GM21723 (cell line): ENCODE results near the gene RFPL4A.
"Not testable (repeated sequence)": the region's sequence is repeated elsewhere in the genome, so short reads cannot be mapped to it uniquely, and the experiment has no call there.

Source experiments
- ATAC-seq: cut with Tn5 transposase; IDR thresholded peaks from one replicate; pipeline ENCODE4 v1.9.1; 2021; ENCODE audit warnings: mild to moderate bottlenecking, moderate library complexity; ENCODE audit not compliant: unreplicated experiment

The RFPL4A gene

DNA sequence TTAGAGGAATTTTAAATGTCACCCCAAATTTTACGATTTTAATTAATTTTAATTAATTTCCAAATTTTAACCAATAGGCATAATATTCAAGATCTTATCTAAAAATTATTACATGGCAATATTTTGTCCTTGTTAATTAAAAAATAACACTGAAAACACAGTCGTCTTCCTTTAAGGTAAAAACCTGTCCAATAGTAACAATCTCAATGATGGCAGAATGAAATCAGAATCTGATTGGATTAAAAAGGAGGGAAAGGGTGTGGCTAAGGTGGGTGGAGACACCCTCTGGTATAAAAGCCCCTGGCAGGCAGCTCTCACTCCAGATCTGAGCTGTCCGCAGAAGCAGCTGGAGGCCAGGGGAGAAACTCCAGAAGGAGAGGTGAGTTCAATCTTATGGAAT lies at the start of gene RFPL4A:
Gene RFPL4A (plus strand): TSS at position 301 of the 400 bp plus-strand sequence. CDS start 2,704 bp downstream, outside the sequence.
- not testable (repeated sequence) for ATAC-seq

DNA sequence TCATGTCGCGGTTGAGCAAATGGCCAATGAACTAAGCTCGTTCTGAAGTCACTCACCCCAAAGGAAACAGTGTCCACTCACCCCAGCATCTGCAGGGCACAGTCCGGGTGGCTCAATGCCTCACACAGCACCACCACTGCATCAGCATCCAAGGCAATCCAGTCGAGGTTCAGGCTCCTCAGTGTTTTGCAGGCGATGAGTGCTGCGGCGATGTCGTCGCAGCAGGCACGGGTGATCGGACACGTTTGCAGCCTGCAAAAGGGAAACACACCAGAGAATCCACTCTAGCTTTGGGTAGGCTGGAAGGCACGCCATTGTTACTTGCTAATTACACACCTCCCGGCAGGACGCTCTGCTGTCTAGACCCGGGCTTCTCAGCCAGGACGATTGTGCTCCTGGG lies 47.2 kb upstream of the RFPL4A start:
- no peak for ATAC-seq

DNA sequence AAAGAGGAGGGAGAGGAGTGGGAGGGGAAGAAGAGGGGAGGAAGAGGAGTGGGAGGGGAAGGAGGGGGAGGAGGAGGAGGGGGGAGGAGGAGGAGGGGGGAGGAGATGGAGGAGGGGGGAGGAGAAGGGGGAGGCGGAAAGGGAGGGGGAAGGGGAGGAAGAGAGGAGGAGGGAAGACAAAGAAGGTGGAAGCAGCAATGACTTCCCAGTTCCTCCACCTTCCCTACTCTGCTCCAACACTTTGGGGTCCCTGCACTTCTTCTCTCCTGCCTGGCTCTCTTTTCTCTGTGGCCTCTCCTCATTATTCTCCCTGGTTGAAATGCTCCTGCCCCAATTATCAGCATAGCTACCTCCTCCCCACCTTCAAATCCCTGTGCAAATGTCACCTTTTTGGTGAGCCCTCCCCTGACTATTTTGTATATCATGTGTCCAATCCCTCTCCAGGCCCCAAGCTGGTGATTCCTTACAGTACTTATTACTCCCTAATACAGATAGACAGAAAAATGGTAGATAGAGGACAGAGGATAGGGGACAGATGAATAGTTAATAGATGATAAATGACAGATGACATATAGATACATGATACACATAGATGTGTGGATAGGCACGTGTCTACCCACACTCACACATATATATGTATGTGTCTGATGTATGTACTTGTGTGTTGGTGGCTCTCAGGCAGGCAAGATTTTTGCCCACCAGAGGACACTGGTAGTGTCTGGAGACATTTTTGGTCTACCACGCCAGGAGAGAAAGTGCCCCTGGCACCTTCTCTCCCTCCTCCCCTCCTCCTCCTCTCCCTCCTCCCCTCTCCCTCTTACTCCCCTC lies 45.9 kb upstream of the RFPL4A start:
- ATAC-seq, result no peak

DNA sequence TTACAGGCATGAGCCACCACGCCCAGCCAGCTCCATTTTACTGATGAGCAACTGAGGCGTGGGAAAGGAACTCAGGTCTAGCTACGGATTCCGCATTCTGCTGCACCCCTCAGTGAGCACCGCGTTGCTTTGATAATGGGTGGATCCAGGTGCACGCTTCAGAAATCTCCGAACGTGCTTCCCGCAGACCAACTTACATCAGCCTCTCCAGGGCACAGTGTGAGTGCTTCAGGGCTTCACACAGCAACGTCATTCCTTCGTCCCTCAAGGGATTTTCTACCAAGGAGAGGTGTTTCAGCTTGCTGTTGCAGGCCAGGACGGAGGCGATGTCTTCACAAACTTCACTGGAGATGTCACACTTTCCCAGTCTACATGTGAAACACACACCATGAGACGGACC lies 42.4 kb upstream of the RFPL4A start:
- ATAC-seq, result no peak

DNA sequence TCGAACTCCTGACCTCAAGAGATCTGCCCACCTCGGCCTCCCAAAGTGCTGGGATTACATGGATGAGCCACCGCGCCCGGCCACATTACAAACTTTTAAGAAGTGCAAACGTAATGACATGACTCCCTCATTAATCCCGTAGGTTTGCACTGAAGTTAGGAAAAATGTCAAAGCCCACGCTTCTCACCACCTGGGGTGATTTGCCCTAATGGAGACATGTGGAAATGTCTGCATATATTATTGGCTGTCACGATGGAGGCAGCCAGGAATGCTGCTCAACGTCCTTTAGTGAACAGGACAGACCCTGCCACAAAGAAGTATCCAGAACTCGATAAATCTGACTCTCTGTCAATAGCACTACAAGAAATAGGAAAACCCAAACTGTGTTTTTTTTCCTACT lies 41.6 kb upstream of the RFPL4A start:
- no peak for ATAC-seq

DNA sequence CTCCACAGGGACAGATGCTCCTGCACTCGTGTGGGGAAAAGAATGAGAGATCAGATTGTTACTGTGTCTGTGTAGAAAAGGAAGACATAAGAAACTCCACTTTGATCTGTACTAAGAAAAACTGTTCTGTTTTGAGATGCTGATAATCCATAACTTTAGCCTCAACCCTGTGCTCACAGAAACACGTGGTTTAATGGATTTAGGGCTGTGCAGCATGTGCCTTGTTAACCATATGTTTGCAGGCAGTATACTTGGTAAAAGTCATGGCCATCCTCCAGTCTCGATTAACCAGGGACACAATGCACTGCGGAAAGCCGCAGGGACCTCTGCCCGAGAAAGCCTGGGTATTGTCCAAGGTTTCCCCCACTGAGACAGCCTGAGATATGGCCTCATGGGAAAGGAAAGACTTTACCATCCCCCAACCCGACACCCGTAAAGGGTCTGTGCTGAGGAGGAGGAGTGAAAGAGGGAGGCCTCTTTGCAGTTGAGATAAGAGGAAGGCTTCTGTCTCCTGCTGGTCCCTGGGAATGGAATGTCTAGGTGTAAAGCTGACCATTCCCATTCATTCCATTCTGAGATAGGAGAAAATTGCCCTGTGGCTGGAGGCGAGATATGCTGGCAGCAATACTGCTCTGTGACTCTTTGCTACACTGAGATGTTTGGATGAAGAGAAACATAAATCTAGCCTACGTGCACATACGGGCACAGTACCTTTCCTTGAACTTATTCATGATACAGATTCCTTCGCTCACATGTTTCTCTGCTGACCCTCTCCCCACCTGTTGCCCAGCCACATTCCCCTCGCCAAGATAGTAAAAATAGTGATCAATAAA lies 40.8 kb upstream of the RFPL4A start:
- not testable (repeated sequence) for ATAC-seq

DNA sequence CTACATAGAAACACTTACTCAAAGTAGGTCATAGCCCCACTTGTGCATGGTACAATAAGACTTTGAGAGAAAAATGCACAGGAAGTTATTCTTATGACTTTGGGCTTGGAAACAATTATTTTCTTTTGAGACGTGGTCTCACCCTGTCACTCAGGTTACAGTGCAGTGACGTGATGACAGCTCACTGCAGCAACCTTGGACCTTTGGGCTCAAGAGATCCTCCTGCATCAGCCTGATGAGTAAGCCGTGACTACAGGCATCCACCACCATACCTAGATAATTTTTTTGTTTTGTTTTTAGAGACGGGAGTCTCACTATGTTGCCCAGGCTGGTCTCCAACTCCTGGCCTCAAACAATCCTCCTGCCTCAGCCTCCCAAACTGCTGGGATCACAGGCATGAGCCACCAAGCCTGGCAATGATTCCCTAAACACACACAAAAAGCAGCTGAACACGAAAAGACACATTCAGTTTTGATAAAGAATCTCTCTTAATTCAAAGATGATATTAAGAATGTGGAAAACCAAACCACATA lies 38.6 kb upstream of the RFPL4A start:
- no peak for ATAC-seq

DNA sequence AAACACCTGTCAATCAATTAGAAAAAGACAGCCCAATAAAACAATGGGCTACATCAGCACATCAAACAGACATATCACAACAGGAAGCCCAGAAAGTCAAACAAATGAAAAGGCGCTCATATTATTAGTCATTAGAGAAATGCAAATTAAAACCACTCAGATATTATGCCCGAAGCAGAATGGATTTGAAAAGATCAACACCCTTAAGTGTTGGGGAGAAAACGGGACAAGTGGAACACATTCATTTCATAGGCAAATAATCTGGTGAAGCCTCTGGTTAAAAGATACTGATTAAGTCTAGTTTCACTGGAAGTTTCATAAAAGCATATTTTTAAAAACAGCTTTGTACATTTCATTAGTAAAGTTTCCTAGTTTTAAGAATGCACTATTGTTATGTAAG lies 38.1 kb upstream of the RFPL4A start:
- ATAC-seq, result no peak

DNA sequence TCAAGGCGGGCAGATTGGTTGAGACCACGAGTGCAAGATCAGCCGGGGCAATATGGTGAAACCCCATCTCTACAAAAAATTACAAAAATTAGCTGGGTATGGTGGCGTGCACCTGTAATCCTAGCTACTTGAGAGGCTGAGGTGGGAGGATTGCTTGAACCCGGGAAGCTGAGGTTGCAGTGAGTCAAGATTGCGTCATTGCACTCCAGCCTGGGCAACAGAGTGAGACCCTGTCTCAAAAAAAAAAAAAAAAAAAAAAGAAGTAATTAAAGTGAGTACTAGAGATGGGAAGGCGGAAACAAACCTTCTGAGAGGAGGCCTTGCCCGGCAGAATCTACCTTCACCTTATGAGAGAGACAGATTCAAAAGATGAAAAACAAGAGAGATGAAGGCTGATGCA lies 35.4 kb upstream of the RFPL4A start:
- no peak for ATAC-seq

DNA sequence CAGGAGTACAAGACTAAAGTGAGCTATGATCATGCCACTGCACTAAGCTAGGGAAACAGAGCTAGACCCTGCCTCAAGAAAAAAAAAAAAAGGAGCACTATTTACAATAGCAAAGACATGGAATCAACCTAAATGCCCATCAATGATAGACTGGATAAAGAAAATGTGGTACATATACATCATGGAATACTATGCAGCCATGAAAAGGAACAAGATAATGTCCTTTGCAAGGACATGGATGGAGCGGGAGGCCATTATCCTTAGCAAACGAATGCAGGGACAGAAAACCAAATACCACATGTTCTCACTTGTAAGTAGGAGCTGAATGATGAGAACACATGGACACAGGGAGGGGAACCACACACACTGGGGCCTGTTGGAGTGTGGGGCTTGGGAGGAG lies 28.5 kb upstream of the RFPL4A start:
- not testable (repeated sequence) for ATAC-seq

DNA sequence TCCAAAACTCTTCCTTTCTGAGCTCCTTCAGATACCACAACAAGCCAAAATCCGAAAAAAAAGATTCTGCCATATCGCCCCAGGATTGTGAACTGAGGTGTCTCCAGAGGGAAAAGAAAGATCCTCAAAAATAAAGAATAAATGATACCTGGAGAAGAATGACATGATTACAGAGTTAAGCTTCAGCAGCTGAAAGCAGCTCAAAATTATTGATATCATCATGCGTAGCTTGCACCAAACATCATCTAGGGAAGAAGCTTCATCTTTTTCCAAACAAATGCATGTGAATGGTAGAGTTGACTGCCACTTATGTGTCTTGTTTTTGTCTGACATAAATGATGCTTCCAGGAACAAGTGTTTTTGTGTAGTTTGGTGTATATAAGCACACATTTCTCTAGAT lies 20.6 kb upstream of the RFPL4A start, which contains the start of gene NLRP9:
Gene NLRP9 (minus strand): TSS at position 101 of the 400 bp plus-strand sequence. CDS start 28 bp downstream, at position 73.
- no peak for ATAC-seq

DNA sequence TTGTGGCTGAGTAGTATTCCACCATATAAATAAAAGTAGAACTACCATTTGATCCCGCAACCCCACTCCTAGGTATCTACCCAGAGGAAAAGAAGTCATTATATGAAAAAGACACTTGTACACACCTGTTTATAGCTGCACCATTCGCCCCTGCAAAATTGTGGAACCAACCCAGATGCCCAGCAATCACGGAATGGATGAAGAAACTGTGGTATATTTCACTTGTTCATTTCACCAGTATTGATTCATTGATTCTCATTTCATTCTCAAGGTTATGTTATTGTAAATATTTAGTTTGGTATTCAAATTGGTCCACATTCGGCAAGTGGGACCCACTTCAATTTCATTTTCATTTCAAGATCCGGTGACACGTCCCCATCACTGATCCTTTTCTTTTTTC lies 8.2 kb upstream of the RFPL4A start:
- ATAC-seq, result no peak

DNA sequence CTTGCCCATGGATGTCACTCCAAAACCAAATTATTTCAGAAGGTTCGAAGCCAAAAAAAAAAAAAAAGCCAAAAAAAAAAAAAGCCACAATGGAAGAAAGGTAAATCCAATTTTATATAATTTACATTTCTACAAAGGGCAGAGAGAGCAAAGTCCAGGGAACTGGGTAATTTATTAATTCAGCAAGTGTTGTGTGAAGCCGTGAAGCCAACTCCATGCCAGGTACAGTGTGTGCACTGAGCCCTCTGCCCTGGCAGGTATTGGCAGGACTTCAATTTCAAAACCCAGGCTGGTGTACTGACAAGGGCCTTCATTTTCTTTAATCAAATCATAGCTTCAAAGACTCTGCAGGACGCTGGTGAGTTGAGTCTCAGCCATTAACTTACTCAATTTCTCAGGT lies 5.5 kb upstream of the RFPL4A start:
- no peak for ATAC-seq

DNA sequence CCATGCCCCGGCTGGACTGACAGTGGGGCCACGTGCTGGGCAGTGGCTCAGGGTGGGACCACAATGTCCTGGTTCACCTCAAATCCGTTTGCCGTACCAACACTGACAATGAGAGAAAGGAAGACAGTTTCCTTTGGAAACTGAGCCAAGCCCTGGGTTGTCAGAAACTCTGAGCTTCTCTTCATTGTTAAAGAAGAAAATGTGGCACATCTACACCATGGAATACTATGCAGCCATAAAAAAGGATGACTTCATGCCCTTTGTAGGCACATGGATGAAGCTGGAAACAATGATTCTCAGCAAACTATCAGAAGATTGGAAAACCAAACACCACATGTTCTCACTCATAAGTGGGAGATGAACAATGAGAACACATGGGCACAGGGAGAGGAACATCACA lies 2.1 kb upstream of the RFPL4A start:
- not testable (repeated sequence) for ATAC-seq

DNA sequence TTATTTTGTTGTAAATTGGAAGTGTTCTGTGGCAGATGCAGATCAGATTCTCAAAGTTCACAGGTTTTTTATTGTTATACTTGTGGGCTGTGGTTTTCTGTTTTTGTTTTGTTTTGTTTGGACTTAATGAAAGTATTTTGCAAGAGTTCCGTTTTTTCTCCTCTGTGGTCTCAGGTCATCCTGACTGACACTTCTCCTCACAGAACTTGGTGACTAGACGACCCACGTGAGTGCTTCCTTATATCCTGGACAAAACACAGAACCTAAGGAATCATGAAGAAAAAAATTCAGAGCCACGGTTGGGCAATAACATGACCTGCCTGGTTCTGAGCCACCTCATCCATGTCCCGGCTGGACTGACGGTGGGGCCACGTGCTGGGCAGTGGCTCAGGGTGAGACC lies 7.6 kb downstream of the RFPL4A start:
- no peak for ATAC-seq

DNA sequence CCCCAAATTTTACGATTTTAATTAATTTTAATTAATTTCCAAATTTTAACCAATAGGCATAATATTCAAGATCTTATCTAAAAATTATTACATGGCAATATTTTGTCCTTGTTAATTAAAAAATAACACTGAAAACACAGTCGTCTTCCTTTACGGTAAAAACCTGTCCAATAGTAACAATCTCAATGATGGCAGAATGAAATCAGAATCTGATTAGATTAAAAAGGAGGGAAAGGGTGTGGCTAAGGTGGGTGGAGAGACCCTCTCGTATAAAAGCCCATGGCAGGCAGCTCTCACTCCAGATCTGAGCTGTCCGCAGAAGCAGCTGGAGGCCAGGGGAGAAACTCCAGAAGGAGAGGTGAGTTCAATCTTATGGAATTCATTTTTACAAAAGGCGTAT lies 9.9 kb downstream of the RFPL4A start, which contains the start of gene RFPL4AL1:
Gene RFPL4AL1 (plus strand): TSS at position 301 of the 400 bp plus-strand sequence. CDS start 2,687 bp downstream, outside the sequence.
- ATAC-seq, result not testable (repeated sequence)

DNA sequence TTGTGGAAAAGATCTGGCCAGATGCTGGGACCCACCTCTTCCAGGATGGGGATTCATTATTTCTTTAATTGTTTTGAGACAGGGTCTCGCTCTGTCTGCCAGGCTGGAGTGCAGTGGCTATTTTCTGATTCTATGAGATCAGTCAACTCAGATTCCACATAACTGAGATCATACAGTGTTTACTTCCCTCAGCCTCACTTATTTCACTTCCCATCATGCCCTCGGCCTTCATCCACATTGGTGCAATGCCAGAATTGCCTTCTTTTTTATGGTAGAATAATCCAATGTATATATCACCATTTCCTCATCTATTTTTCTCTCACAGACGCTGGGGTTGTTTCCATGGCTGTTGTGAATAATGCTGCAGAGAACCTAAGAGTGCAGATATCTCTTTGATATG lies 10.7 kb downstream of the RFPL4A start:
- not testable (repeated sequence) for ATAC-seq

DNA sequence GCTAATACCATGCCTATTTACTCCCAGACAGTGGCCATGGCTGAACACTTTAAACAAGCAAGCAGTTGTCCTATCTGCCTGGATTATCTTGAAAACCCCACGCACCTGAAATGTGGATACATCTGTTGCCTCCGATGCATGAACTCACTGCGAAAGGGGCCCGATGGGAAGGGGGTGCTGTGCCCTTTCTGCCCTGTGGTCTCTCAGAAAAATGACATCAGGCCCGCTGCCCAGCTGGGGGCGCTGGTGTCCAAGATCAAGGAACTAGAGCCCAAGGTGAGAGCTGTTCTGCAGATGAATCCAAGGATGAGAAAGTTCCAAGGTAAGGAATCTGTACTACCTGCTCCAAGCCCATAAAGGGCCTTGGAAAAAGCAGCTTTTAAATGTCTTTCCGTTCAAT lies 18.6 kb downstream of the RFPL4A start:
- no peak for ATAC-seq

DNA sequence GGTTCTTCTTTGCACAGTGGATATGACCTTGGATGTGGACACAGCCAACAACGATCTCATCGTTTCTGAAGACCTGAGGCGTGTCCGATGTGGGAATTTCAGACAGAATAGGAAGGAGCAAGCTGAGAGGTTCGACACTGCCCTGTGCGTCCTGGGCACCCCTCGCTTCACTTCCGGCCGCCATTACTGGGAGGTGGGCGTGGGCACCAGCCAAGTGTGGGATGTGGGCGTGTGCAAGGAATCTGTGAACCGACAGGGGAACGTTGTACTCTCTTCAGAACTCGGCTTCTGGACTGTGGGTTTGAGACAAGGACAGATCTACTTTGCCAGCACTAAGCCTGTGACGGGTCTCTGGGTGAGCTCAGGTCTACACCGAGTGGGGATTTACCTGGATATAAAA lies 19.4 kb downstream of the RFPL4A start:
- ATAC-seq, result no peak

DNA sequence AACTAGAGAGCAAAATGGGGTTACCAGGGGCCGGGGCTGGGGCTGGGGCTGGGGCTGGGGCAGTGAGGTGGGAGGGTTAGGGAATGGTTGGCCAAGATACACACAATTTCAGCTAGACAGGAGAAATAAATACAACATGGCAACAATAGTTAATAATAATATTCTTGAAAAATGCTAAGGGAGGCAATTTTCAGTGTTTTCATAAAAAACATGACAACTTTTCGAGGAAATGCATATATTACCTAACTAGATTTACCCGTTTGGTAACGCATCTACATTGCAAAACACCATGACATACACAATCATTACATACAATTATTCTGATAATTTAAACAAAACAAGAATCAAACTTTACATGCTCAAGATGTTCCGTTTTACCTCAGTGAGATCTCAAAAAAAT lies 22.2 kb downstream of the RFPL4A start:
- no peak for ATAC-seq

DNA sequence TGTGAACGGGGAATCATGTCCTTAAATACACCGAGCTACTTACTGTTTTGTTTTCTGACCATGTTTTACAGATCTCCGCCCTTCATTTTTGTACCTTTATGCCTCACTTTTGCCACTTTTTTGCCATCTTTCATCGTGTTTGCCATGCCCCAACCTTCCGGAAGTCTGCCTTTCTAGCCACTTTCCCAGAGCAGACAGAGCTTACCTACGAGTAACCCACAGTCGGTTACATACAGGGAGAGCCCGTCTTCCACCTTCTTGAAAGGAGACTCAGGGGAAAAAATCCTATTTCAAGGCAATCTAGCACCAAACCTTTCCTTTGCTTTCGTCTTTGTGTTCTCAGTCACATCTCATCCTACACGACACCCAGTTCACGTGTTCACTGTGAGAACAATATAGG lies 36.1 kb downstream of the RFPL4A start:
- ATAC-seq, result no peak
